Stomach (tissue), 4 donors: ENCODE measurements around the gene PLXND1.

ENCODE experiments used
- CTCF ChIP-seq, 7 experiments: fragments of 450-650 bp in 4 of 7; fragments of 200-600 bp in 3 of 7; sonication (generic) in 3 of 7; IDR thresholded peaks; one replicate each; pipeline ENCODE4 v1.5.1; 2016 to 2019; ENCODE audit warnings: antibody characterized with exemption in 7 of 7, control low read depth in 2 of 7, mild to moderate bottlenecking in 1 of 7
- EP300 ChIP-seq: sonication (generic); formaldehyde crosslinking; IDR thresholded peaks from one replicate; pipeline ENCODE4 v1.6.1; 2017; ENCODE audit warnings: antibody characterized with exemption
- POLR2A ChIP-seq, 4 donors: fragments of 450-650 bp; IDR thresholded peaks; one replicate each; pipeline ENCODE4 v1.6.1; 2016; ENCODE audit warnings: antibody characterized with exemption in 4 of 4, control low read depth in 2 of 4, mild to moderate bottlenecking in 1 of 4, moderate library complexity in 1 of 4
- POLR2AphosphoS5 ChIP-seq, 3 donors: sonication (generic); formaldehyde crosslinking; IDR thresholded peaks; one replicate each; pipeline ENCODE4 v1.6.1; 2016; ENCODE audit warnings: antibody characterized with exemption in 3 of 3

- TF ChIP-seq POLR2AphosphoS5 (IDR thresholded peaks at IDR 0.05) (no peak), CTCF (IDR thresholded peaks at IDR 0.05) (no peak), POLR2A (IDR thresholded peaks at IDR 0.05) (no peak), EP300 (no peak)
These were observed 93.9 kb downstream of the PLXND1 start for GRCh38 chr3:129512595-129512994.
